GM12872 (cell line): ENCODE data around the gene ACAD11.

Experiments used
- TF ChIP-seq, protein P1 (sequence below): IDR thresholded peaks from 3 replicates; pipeline ENCODE4 v1.5.1; 2011; ENCODE audit warnings: low read depth, mild to moderate bottlenecking, low read length, moderate library complexity; ENCODE audit not compliant: insufficient read depth

ACAD11 gene

DNA sequence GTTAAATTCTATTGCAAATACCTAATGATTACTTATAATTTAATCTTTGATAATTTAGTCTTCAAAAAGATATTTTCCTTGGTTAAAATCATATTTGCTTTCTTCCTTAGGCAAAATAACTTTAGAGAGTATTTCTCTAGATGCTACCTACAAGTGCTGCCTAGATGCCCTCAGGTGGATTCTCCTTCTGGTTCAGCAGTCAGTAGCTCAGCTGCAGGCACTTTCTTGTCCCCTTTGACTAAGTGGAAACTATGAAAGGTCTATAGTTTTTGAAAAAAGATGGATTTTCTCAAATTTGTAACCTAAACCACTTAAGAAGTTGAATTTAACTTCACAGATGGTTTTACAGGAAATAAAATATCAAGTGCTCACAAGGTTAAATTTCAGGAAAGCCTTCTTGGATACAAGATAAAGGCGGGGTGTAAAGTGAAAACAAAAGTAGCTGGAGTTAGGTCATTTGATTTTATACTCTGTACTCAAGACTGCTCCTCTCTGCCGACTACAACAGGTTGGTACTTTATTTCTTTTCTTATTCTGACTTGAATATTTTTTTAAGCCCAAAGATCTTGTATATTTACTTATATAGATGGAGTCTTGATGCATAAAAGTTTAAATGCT is 62.7 kb downstream of the ACAD11 start, which contains the start of gene ACKR4:
TSS of gene ACKR4 (plus strand) at position 455 of the 618 bp plus-strand sequence. CDS start 3,128 bp downstream, outside the sequence.
- TF ChIP-seq, protein P1, sequence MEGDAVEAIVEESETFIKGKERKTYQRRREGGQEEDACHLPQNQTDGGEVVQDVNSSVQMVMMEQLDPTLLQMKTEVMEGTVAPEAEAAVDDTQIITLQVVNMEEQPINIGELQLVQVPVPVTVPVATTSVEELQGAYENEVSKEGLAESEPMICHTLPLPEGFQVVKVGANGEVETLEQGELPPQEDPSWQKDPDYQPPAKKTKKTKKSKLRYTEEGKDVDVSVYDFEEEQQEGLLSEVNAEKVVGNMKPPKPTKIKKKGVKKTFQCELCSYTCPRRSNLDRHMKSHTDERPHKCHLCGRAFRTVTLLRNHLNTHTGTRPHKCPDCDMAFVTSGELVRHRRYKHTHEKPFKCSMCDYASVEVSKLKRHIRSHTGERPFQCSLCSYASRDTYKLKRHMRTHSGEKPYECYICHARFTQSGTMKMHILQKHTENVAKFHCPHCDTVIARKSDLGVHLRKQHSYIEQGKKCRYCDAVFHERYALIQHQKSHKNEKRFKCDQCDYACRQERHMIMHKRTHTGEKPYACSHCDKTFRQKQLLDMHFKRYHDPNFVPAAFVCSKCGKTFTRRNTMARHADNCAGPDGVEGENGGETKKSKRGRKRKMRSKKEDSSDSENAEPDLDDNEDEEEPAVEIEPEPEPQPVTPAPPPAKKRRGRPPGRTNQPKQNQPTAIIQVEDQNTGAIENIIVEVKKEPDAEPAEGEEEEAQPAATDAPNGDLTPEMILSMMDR, result no peak

DNA sequence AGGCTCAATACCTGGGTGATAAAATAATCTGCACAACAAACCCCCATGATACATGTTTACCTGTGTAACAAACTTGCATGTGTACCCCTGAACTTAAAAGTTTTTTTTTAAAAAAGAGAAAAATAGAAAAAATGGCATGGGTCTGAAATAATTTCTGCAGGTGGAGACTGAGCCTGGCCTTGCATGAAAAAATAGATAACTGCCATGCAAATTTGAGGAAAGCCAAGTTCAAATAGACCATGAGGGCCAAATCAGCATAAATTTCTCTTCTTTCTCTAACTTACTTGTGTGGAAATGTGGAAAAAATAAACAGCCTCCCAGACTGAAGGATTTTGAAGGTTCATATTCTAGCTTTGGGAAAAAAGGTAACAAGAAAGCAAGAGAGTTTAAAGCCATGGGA is 63.3 kb downstream of the ACAD11 start:
- TF ChIP-seq, protein P1, result no peak

DNA sequence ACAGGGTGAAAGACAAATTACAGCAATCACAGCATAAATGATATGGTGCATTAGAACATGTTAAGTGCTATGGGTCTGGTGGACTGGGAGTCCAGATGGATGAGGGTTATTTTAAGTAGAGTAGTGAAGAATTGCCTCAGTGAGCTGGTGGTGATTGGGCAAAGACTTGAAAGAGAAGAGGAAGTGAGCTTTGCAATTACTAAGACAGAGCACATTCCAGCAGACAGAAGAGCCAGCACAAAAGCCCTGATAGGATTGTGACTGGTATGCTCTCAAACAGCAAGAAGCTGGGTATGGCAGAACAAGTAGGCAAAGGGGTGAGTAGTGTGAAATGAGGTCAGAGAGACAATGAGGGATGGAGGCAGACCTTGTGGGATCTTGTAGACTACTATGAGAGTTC is 64.6 kb downstream of the ACAD11 start:
- TF ChIP-seq, protein P1, result no peak

DNA sequence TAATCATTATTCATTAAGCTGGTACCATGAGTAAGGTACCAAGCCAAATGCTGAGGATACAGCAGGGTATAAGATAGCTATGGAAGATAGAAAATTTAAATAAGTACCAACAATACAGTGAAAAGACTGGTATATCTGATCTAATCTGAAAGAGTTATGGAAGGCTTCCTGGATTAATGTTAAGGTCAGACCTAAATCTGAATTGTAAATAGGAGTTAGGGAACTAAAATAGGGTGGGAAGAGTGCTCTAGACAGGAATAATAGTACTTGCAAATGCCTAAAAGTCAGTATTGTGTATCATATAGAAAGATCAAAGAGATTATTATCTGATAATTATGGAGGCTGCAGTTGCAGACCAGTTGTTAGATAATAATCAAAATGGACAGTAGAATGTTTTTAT is 65.1 kb downstream of the ACAD11 start:
- TF ChIP-seq, protein P1, result no peak

DNA sequence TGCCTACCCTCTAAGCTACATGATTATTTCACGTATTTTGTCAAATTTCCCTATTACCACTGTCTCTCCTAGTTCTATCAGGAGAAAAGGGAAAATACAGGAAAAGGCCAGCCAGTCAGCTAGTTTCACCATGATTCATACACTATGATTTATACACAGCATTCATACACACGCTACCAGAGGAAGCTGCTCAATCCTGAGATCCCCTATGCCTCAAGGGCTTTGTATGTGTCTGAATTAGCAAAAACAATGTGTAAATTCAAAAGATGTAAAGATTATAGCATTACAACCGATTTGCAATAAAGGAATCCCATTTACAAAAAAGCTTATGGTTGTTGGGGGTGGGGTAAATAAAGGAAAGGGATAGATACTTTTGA is 65.7 kb downstream of the ACAD11 start:
- TF ChIP-seq, protein P1, result no peak

DNA sequence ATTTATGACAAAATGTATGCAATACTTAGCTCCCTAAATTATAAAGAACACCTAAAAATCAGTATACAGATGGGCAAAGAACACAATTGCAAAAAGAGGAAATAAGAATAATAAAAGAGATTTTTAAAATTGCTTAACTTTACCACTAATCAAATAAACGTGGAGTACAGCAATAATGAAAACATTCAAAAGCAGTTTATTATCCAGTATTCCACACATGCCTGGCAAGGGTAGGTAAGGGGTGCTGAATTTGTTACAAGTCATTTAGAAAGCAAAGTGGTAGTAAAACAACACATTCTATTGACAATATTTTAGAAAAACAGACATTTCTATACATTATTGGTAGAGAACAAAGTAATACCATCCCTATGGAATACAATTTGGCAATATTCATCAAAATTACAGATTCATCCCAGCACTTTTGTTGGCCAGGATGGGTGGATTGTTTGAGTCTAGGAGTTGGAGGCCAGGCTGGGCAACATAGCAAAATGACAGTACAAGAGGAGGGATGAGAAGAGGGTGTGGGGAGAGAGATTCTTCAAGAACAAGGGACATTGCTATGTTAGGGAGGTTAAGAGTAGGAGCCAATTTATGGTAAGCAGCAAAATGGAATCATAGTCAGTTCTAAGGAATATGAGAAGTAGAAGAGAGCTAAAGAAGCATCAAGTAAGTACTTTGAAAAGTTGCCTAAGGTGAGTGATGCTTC is 66.2 kb downstream of the ACAD11 start:
- TF ChIP-seq, protein P1, result no peak

DNA sequence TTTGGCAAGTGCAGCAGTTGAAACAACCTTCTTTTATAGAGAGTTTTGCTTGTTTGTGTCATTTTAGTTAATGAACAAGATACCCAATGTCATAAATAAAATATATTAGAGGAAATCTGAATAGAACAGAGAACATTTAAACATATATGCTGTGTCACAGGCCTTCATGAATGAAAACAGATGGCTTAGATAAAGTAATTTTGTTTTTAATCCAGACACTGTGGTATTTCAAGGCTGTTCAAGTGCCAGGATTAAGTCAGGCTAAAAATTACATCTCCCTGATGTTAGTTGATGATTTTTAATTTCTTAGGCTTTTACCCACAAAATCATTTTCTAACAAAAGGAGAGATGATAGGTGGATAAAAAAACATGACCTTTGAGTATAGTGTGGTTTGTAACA is 67.4 kb downstream of the ACAD11 start:
- TF ChIP-seq, protein P1, result no peak
